ENCODE measurements around the gene AVEN. TPM values are rescaled to one million over a fixed set of nuclear protein-coding genes. Genes with fewer than 3 reads are reported as not detected.

The AVEN gene
- total RNA-seq, 2 experiments from 2014 or later, result 6.3 to 13.5 TPM

GRCh38 chr15:34011481-34011880 is 27.5 kb downstream of the AVEN start:
- POLR2A ChIA-PET, result no interaction called here
- intact Hi-C loops (cut with micrococcal nuclease; ENCODE audit: unreplicated experiment), result no loop called here

GRCh38 chr15:34010921-34011320 is 28.1 kb downstream of the AVEN start:
- H4K20me1 ChIP-seq (ENCODE audit: insufficient read depth, low read length), result no peaks in the 10 kb centered on the region
- H3K4me3 ChIP-seq (ENCODE audit: low read depth, low read length, poor library complexity, severe bottlenecking), result no peak overlapping the region
- no peak overlapping the region for H2AFZ ChIP-seq (ENCODE audit: low read length)
- no peak for TF ChIP-seq EZH2phosphoT487 (IDR thresholded peaks at IDR 0.05; ENCODE audit: borderline replicate concordance, low read depth, low read length)
- TF ChIP-seq, protein P1, sequence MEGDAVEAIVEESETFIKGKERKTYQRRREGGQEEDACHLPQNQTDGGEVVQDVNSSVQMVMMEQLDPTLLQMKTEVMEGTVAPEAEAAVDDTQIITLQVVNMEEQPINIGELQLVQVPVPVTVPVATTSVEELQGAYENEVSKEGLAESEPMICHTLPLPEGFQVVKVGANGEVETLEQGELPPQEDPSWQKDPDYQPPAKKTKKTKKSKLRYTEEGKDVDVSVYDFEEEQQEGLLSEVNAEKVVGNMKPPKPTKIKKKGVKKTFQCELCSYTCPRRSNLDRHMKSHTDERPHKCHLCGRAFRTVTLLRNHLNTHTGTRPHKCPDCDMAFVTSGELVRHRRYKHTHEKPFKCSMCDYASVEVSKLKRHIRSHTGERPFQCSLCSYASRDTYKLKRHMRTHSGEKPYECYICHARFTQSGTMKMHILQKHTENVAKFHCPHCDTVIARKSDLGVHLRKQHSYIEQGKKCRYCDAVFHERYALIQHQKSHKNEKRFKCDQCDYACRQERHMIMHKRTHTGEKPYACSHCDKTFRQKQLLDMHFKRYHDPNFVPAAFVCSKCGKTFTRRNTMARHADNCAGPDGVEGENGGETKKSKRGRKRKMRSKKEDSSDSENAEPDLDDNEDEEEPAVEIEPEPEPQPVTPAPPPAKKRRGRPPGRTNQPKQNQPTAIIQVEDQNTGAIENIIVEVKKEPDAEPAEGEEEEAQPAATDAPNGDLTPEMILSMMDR (conservative IDR thresholded peaks at IDR 0.05; ENCODE audit: low read length), result no peak
- no peak overlapping the region for H3K4me2 ChIP-seq (ENCODE audit: low read length)
- no peak overlapping the region for H3K27ac ChIP-seq (ENCODE audit: low read depth, low read length, poor library complexity, severe bottlenecking)
- intact Hi-C loops (cut with micrococcal nuclease; ENCODE audit: unreplicated experiment), result no loop called here
- ChIA-PET POLR2A (no interaction called here), CTCF (ENCODE audit: unreplicated experiment) (no interaction called here)
- H3K36me3 ChIP-seq (ENCODE audit: insufficient read depth, low read length), result no peaks in the 10 kb centered on the region
- no peaks in the 10 kb centered on the region for H3K9me3 ChIP-seq (ENCODE audit: low read length)
- H3K4me1 ChIP-seq (ENCODE audit: insufficient read depth, low read length, poor library complexity, severe bottlenecking), result no peaks in the 10 kb centered on the region
- no peaks in the 10 kb centered on the region for H3K9me2 ChIP-seq (ENCODE audit: insufficient read depth, low read length)
- BruUV-seq (replicated peaks), result no TSS peak
- no peaks in the 10 kb centered on the region for H3K79me2 ChIP-seq (ENCODE audit: insufficient read depth, low read depth, low read length)
- no peak for DNase-seq (ENCODE audit: low spot score)

More at GRCh38 chr15:34011481-34011880, 27.5 kb downstream of the AVEN start:
- Histone ChIP-seq H3K9me2 (ENCODE audit: insufficient read depth, low read length) (no peaks in the 10 kb centered on the region), H3K79me2 (ENCODE audit: insufficient read depth, low read depth, low read length) (no peaks in the 10 kb centered on the region), H4K20me1 (ENCODE audit: insufficient read depth, low read length) (no peaks in the 10 kb centered on the region), H3K4me2 (ENCODE audit: low read length) (no peak overlapping the region), H3K4me1 (ENCODE audit: insufficient read depth, low read length, poor library complexity, severe bottlenecking) (no peaks in the 10 kb centered on the region), H3K4me3 (ENCODE audit: low read depth, low read length, poor library complexity, severe bottlenecking) (no peak overlapping the region), H3K9me3 (ENCODE audit: low read length) (no peaks in the 10 kb centered on the region), H2AFZ (ENCODE audit: low read length) (no peak overlapping the region), H3K36me3 (ENCODE audit: insufficient read depth, low read length) (no peaks in the 10 kb centered on the region), H3K27ac (ENCODE audit: low read depth, low read length, poor library complexity, severe bottlenecking) (no peak overlapping the region)
- CTCF ChIA-PET (ENCODE audit: unreplicated experiment), result no interaction called here
- BruUV-seq (replicated peaks), result no TSS peak
- TF ChIP-seq, protein P1 (conservative IDR thresholded peaks at IDR 0.05; ENCODE audit: low read length), result no peak
- TF ChIP-seq EZH2phosphoT487 (IDR thresholded peaks at IDR 0.05; ENCODE audit: borderline replicate concordance, low read depth, low read length), result no peak
- no peak for DNase-seq (ENCODE audit: low spot score)

- Histone ChIP-seq H3K9me3 (ENCODE audit: low read length) (no peaks in the 10 kb centered on the region), H3K27ac (ENCODE audit: low read depth, low read length, poor library complexity, severe bottlenecking) (no peak overlapping the region), H3K4me2 (ENCODE audit: low read length) (no peak overlapping the region), H4K20me1 (ENCODE audit: insufficient read depth, low read length) (no peaks in the 10 kb centered on the region), H3K36me3 (ENCODE audit: insufficient read depth, low read length) (no peaks in the 10 kb centered on the region), H2AFZ (ENCODE audit: low read length) (no peak overlapping the region), H3K4me3 (ENCODE audit: low read depth, low read length, poor library complexity, severe bottlenecking) (no peak overlapping the region), H3K9me2 (ENCODE audit: insufficient read depth, low read length) (no peaks in the 10 kb centered on the region), H3K79me2 (ENCODE audit: insufficient read depth, low read depth, low read length) (no peaks in the 10 kb centered on the region), H3K4me1 (ENCODE audit: insufficient read depth, low read length, poor library complexity, severe bottlenecking) (no peaks in the 10 kb centered on the region)
- BruUV-seq (replicated peaks), result no TSS peak
- no peak for TF ChIP-seq EZH2phosphoT487 (IDR thresholded peaks at IDR 0.05; ENCODE audit: borderline replicate concordance, low read depth, low read length)
- TF ChIP-seq, protein P1 (conservative IDR thresholded peaks at IDR 0.05; ENCODE audit: low read length), result no peak
- DNase-seq (ENCODE audit: low spot score), result no peak
- ChIA-PET POLR2A (interaction anchor here (1.0 kb wide), 1 partner anchor 9 kb away, joined by 3 read pairs; no protein-coding TSS in a partner anchor), CTCF (ENCODE audit: unreplicated experiment) (no interaction called here)
- intact Hi-C loops (cut with micrococcal nuclease; ENCODE audit: unreplicated experiment), result no loop called here
Observed at GRCh38 chr15:34009656-34010055, 29.3 kb downstream of the AVEN start.
